GM12874 (cell line): ENCODE measurements around the gene TNIK.

Source experiments
- CTCF ChIP-seq: IDR thresholded peaks from 2 replicates; pipeline ENCODE4 v1.5.1; 2011; ENCODE audit warnings: low read depth, mild to moderate bottlenecking, control low read depth, low read length, moderate library complexity; ENCODE audit not compliant: insufficient read depth

TNIK gene

DNA sequence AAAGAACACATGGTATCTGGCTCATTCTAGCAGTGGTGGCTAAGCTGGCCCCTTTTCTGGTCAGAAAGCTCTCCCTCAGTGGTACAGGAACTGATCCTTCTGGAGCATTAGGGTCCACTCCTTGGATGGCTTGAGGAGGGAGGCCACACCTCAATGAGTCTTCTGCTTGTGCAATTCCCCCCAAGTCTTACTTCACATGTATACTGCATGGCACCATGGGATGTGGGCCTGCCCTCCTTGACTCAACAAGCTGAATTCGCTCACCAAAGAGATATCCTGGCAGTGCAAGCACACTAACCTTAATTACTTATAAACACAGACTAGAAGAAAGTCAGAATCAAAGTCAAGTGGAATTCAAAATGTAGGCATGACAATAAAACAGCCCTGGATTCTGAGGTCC, 299.9 kb downstream of the TNIK start:
- no peak for TF ChIP-seq CTCF

GRCh38 chr3:171159822-171160157, 300.4 kb downstream of the TNIK start:
- no peak for TF ChIP-seq CTCF

- TF ChIP-seq CTCF, result no peak
Observed at GRCh38 chr3:171159024-171159821, 301.0 kb downstream of the TNIK start.

GRCh38 chr3:171157980-171158379, 302.2 kb downstream of the TNIK start:
- TF ChIP-seq CTCF, result no peak

DNA sequence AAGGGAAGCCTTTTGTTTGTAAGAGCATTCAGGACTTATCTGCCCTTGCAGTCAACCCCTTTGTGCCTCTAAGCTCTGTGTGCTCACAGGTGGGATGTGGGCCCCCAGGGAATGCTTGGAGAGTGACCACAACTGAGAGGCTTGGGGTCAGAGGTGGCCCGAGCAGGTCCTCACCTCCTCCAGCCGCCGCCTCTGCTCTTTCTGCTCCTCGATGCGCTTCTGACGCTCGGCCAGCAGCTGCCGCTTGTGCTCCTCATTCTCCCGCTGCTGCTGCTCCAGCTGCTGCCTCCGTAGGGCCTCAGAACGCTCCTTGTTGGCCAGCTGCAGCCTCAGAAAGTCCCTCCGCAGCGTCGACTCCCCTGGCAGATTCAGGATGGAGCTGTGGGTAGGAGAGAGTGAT, 302.9 kb downstream of the TNIK start:
- TF ChIP-seq CTCF, result no peak

- no peak for TF ChIP-seq CTCF
Observed at GRCh38 chr3:171156401-171157010, 303.7 kb downstream of the TNIK start.

DNA sequence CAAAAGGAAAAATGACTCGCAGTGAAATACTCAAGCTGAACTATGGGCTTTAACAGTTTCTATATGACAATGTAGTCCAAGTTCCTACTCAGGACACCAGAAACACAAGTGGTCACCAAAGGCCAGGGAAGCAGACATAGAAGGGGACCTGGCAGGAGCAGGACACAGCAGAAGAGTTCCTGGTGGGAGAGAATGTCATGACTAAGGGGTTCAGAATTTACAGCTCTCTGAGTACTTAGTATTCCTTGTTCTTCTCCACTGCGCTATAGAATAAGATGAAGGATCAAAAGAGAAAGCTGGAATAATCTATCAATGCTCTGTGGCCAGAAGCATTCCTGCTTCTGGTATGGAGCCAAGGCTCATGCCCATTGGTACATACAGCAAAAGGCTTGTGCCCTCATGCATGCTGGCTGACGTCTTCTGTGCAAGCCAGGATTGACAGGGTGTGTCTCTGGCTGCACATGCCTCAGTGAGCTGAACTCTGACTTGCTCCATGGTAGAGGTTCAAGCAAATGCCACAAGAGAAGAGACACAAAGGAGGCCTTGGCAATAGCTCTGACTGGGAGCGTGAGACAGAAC, 305.0 kb downstream of the TNIK start:
- no peak for TF ChIP-seq CTCF
